HG02884 (cell line): ENCODE results near the gene KRTAP2-3.
"Not testable (repeated sequence)": the region's sequence is repeated elsewhere in the genome, so short reads cannot be mapped to it uniquely, and the experiment has no call there.

Experiments used
- ATAC-seq: cut with Tn5 transposase; IDR thresholded peaks from one replicate; pipeline ENCODE4 v1.9.1; 2021; ENCODE audit warnings: mild to moderate bottlenecking, moderate library complexity; ENCODE audit not compliant: unreplicated experiment

Gene KRTAP2-3, protein sequence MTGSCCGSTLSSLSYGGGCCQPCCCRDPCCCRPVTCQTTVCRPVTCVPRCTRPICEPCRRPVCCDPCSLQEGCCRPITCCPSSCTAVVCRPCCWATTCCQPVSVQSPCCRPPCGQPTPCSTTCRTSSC

DNA sequence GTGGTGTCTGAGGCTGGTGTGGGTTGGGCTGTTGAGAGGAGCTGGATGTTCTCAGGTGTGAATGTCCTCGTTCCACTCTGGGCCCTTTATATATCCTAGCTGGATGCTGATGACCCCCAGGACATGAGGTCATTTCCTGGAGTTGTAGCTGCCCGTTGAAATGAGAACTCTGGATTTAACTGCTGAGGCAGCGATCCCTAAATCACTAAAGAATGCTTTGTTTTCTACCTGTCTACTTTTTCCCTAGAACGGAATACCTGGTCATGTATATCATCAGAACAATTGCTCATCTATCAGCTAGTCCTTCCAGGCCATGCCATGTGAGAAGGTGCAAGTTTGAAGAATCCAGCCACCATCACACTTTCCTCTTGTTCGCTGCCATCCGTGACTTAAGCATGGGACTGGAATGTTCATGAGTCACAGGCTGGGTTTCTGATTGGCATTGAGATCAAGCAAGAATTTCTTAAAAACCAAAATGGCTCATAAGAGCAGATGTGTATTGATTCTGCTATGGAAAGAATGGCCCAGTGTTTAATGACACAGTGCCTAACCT is at the start of gene KRTAP2-3:
TSS of gene KRTAP2-3 (minus strand) at position 63 of the 553 bp plus-strand sequence. CDS start 64 bp downstream, outside the sequence.
- no peak for ATAC-seq

DNA sequence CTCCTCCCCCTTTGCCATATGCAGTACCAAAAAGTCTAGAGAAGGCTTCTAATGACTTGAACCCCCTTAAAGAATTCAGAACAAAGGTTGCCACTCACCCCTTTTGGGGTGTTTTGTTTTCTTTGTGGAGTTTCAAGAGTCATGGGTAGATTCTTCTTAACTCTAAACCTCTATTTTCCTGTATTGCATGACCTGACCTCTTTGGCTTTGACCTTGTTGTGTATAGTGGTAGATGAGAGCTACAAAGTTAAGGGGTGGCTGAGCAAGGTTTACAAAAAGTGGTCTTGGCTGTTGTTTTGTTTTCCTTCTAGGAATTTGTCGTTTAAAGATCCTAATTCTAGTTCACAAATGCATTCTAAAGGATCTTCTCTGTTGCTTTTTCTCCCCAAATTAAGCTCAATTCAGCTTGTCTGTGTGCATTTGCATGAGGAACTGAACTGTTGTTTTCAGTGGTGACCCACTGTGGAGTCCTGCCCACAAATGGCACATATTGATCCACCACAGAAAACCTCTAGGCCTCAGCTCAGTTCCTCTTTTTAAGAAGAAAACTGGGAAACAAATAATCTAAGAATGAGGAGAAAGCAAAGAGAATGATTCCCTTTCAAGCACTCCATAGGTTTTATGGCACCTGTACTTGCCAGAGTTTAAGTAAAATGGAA is 48.9 kb upstream of the KRTAP2-3 start:
- not testable (repeated sequence) for ATAC-seq

DNA sequence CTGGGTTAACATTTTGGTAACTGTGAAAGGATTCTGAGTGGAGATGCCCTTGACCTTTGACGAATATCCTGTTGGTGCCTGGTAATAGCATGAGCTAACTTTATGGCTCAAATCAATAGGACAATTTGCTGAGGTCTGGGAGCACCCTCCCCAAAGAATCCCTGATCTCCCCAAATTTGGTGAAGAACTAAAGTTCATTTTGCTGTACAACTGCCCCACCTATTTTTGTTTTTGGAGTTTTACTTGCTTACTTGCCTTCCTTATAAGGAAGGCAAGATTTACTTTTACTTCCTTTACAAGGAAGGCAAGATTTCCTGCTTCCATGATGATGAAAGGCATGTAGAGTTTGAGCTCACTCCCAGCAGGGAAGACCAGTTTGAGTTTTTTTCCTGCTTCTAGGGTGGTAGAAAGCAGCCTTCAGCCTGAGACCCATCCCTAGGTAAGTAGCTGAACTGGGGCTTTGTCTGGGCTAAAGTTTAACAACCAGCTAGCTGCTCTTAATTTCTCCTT is 48.1 kb upstream of the KRTAP2-3 start:
- no peak for ATAC-seq

DNA sequence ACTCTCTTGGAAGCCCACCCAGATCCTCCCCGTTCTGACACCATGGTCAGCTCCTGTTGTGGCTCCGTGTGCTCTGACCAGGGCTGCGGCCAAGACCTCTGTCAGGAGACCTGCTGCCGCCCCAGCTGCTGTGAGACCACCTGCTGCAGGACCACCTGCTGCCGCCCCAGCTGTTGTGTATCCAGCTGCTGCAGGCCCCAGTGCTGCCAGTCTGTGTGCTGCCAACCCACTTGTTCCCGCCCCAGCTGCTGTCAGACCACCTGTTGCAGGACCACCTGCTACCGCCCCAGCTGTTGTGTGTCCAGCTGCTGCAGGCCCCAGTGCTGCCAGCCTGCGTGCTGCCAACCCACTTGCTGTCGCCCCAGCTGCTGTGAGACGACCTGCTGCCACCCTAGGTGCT is 45.4 kb upstream of the KRTAP2-3 start, which contains the start of gene KRTAP4-9:
TSS of gene KRTAP4-9 (plus strand) at position 43 of the 400 bp plus-strand sequence. CDS start at position 43, 0 bp downstream.
- ATAC-seq, result not testable (repeated sequence)

DNA sequence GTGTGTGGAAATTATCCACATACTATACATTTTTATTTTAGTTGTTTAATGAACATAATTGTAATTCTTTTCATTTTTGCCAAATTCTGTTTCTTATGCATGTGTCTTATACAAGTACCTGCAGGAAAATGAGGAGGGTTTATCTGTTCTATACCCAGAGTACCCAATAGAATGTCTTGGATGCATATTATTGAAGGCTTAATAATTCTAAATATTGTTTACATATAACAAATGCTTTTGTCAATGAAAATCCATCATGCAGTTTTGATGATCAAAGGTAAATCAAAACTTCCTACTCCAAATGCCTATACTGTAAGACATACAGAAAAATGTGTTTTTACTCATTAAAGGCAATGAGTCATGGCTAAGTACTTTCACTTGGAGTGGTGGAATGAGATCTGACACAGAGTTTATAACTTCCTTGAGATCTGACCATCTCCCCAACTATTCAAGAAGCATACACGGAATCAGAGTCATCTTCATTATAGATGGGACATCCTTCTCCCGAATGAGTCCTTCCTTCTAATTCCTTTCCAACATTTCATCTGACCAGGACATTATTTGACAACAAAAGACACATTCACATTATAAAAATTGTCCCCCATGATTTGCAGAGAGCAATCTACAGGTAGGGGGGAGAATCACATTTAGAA is 44.6 kb upstream of the KRTAP2-3 start:
- not testable (repeated sequence) for ATAC-seq

DNA sequence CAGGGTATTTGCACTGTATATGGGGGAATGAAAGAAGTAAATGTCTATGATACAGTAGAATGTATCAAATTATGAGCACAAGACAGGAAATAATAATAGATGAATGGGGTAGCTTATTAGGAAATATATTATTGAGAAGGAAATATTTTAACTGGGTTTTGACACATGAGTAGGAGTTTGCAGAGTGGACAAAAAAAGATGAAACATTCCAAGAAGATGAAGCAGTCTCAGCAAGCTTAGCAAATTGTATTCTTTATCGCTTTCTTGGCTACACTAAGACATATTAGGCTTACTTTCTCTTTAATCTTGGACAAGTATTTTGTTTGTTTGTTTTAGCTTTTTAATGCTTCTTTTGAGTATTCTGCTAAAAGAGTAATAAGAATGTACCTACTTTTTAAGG is 44.0 kb upstream of the KRTAP2-3 start:
- no peak for ATAC-seq

DNA sequence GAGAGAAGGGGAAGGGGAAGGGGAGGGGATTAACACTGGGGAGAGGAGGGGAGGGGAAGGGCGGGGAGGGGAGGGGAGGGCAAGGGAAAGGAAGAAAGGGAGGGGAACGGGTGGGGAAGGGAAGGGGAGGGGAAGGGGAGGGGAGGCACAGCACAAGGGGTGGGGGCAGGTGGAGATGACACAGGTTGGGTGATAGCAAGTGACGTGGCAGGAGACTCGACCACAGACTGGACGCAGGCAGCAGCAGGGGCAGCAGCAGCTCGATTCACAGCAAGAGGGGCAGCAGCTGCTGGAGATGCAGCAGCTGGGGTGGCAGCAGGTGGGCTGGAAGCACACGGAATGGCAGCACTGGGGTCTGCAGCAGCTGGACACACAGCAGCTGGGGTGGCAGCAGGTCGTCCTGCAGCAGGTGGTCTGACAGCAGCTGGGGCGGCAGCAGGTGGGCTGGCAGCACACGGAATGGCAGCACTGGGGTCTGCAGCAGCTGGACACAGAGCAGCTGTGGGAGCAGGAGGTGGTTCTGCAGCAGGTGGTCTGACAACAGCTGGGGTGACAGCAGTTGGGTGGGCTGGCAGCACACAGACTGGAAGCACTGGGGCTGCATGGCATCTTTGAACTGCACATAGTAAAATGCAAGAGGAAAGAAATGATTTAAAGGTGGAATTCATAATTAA is 41.8 kb upstream of the KRTAP2-3 start, which contains the start of gene KRTAP4-16:
TSS of gene KRTAP4-16 (minus strand) at position 624 of the 674 bp plus-strand sequence. CDS start at position 624, 0 bp downstream.
- no peak for ATAC-seq

DNA sequence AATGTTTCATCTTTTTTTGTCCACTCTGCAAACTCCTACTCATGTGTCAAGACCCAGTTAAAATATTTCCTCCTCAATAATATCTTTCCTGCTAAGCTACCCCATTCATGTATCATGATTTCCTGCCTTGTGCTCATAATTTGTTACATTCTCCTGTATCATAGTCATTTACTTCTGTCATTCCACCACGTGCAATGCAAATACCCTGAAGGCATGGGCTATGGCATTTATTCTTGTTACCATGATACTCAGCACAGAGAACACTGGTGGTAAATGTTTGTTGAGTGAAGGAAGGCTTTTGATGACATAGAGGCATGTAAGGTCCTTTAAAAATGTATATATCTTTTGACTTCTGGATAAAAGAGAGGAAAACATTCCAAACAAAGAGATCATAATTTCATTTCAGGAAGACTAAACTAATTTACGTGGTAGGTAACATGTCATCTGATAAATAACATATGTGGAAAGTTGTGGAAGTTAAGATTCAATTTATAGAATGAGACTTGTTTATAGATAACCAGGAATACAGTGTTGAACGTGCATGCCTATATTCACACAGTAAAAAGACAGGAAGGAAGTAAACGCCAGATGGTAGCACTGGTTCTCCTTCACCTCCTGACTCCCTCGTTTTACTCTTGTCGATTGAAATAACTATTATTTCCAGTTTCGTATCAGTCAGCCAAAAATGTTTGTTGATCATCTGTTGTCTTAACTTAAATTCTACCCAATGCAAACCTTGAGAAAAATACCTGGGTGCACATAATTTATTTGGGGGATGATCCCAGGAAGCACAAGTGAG is 40.0 kb upstream of the KRTAP2-3 start:
- ATAC-seq, result not testable (repeated sequence)

DNA sequence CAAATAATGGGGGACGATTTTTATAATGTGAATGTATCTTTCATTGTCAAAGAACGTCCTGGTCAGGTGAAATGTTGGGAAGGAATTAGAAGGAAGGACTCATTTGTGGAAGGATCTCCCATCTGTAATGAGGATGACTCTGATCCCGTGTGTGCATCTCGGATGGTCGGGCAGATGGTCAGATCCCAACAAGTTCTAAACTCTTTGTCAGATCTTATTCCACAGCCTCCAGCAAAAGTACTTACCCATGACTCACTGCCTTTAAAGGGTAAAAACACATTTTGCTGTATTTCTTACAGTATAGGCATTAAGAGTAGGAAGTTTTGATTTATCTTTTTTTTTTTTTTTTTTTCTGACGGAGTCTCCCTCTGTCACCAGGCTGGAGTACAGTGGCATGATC is 38.6 kb upstream of the KRTAP2-3 start:
- ATAC-seq, result no peak

DNA sequence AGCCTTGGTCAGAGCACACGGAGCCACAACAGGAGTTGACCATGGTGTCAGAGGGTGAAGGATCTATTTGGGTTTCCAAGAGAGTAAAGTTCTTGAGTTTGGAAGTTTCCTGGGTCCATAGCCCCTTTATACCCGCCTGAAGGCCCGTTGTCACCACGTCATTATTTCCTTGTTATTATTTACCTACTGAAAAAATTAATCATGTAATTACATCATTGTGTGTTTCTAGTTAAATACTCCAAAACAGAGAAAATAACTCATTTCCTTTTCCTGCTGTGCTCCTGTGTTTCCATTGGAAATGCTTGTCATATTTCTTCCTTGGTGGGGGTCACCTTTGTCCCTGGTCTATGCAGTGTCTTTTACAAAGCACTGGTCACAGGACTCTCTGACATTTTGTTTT is 38.1 kb upstream of the KRTAP2-3 start, which contains the start of gene KRTAP4-8:
TSS of gene KRTAP4-8 (minus strand) at position 101 of the 400 bp plus-strand sequence. CDS start at position 43, 58 bp downstream.
- ATAC-seq, result no peak

DNA sequence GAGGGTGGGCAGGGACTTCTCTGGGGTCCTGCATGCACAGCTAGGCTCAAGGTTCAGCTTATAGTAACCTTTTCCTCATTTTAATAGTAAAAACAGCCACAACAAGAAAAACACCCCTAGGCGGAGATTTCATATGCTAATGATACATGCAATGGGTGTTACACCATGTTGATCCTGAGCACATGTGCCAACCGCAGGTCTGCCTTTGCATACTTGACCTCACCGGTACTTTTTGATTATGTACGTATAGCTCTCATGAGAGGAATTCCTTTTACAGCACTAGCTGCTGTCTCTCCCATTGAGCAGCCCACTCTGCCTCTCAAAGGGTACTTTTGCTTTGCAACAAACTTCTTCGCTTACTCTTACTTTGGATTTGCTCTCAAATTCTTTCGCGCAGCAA is 36.1 kb upstream of the KRTAP2-3 start:
- no peak for ATAC-seq

DNA sequence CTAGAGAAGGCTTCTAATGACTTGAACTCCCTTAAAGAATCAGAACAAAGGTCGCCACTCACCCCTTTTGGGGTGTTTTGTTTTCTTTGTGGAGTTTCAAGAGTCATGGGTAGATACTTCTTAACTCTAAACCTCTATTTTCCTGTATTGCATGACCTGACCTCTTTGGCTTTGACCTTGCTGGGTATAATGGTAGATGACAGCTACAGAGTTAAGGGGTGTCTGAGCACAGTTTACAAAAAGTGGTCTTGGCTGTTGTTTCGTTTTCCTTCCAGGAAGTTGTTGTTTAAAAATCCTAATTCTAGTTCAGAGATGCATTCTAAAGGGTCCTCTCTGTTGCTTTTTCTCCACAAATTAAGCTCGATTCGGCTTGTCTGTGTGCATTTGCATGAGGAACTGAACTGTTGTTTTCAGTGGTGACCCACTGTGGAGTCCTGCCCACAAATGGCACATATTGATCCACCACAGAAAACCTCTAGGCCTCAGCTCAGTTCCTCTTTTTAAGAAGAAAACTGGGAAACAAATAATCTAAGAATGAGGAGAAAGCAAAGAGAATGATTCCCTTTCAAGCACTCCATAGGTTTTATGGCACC is 28.9 kb upstream of the KRTAP2-3 start:
- not testable (repeated sequence) for ATAC-seq

DNA sequence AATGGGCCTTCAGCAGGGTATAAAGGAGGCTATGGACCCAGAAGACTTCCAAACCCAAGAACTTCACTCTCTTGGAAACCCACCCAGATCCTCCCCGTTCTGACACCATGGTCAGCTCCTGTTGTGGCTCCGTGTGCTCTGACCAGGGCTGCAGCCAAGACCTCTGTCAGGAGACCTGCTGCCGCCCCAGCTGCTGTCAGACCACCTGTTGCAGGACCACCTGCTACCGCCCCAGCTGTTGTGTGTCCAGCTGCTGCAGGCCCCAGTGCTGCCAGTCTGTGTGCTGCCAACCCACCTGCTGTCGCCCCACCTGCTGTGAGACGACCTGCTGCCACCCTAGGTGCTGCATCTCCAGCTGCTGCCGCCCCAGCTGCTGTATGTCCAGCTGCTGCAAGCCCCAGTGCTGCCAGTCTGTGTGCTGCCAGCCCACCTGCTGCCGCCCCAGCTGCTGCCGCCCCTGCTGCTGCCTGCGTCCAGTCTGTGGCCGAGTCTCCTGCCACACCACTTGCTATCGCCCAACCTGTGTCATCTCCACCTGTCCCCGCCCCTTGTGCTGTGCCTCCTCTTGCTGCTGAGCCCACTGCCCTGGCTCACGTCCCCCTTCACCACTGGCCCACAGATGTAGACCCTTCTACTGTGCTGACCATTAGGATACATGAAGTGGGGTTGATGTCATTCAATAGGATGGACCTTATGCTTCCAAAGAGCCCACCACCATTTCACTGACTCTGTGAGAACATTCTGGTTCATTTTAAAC is 24.4 kb upstream of the KRTAP2-3 start, which contains the start of gene KRTAP4-7:
TSS of gene KRTAP4-7 (plus strand) at position 51 of the 757 bp plus-strand sequence. CDS start at position 108, 57 bp downstream.
- not testable (repeated sequence) for ATAC-seq

DNA sequence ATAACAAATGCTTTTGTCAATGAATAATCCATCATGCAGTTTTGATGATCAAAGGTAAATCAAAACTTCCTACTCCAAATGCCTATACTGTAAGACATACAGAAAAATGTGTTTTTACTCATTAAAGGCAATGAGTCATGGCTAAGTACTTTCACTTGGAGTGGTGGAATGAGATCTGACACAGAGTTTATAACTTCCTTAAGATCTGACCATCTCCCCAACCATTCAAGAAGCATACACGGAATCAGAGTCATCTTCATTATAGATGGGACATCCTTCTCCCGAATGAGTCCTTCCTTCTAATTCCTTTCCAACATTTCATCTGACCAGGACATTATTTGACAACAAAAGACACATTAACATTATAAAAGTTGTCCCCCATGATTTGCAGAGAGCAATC is 23.5 kb upstream of the KRTAP2-3 start:
- ATAC-seq, result not testable (repeated sequence)

DNA sequence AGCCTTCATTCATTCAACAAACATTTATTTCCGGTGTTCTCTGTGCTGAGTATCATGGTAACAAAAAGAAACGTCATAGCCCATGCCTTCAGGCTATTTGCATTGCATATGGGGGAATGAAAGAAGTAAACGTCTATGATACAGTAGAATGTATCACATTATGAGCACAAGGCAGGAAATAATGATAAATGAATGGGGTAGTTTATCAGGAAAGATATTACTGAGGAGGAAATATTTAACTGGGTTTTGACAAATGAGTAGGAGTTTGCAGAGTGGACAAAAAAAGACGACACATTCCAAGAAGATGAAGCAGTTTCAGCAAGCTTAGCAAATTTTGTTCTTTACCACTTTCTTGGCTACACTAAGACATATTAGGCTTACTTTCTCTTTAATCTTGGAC is 22.7 kb upstream of the KRTAP2-3 start:
- no peak for ATAC-seq

DNA sequence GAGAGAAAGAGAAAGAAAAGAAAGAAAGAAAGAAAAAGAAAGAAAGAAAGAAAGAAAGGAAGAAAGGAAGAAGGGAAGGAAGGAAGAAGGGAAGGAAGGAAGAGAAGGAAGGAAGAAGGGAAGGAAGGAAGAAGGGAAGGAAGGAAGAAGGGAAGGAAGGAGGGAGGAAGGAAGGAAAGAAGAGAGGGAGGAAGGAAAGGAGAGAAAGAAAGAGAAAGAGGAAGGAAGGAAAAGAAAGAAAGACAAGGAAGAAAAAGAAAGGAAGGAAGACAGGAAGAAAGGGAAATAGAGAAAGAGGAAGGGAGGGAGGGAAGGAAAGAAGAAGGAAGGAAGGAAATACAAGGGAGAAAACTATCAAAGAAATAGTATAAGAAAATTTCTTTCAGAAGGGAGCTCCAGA is 16.9 kb upstream of the KRTAP2-3 start:
- ATAC-seq, result no peak

DNA sequence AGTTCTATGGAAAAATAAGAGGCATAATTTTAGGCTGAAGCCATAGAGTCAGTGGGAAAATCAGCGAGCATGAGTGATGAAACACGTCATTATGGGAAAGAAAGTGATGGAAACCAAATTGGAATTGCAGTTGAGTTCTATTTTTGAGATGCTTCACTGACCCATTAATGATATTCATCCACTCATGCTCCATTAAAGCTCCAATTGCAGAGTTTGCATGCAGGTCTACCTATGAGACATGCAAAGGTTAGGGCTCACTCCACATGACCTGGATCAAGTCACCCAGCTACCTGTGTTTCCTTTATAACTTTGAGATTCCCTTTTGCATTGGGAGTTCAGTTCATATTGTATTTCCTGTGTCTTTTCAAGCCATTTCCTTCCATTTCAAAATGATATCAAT is 13.8 kb upstream of the KRTAP2-3 start:
- ATAC-seq, result no peak

DNA sequence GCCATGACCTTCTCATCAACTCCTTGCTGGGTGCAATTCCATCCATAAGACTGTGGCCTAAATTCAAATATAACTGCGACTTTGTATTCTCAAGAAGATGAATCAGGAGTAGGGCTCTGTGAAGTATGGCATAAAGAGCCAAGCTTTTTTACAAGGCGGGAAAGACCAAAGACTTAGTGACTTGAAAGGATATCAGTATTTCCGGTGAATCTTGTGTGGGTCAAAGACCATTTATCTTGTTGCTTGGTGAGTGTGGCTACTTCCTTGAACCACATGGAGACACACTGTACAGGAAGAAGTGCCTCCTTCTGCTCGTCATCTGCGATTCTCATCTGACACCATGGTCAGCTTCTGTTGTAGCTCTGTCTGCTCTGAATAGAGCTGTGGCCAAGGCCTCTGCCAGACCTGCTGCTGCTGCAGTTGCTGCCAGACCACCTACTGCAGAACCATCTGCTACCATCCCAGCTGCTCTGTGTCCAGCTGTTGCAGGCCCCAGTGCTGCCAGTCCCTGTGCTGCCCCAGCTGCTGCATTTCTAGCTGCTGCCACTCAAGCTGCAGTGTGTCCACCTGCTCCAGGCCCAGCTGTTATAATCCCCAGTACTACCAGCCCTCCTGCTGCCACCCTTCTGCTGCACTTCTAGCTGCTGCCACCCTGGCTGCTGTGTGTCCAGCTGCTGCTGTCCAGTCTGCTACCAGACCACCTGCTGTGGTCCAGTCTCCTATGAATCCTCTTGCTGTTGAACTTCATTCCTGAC is 11.9 kb upstream of the KRTAP2-3 start:
- ATAC-seq, result no peak
